Measurements from ENCODE around the gene OR5AL1.

The OR5AL1 gene

GRCh38 chr11:56404393-56404792 is 8.1 kb upstream of the OR5AL1 start:
- TF ChIP-seq, protein P1, sequence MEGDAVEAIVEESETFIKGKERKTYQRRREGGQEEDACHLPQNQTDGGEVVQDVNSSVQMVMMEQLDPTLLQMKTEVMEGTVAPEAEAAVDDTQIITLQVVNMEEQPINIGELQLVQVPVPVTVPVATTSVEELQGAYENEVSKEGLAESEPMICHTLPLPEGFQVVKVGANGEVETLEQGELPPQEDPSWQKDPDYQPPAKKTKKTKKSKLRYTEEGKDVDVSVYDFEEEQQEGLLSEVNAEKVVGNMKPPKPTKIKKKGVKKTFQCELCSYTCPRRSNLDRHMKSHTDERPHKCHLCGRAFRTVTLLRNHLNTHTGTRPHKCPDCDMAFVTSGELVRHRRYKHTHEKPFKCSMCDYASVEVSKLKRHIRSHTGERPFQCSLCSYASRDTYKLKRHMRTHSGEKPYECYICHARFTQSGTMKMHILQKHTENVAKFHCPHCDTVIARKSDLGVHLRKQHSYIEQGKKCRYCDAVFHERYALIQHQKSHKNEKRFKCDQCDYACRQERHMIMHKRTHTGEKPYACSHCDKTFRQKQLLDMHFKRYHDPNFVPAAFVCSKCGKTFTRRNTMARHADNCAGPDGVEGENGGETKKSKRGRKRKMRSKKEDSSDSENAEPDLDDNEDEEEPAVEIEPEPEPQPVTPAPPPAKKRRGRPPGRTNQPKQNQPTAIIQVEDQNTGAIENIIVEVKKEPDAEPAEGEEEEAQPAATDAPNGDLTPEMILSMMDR (IDR thresholded peaks at IDR 0.05), result no peak
- DNase-seq, result no peak
- H3K4me1 Mint-ChIP-seq, result no peaks in the 10 kb centered on the region
- H3K9me3 Mint-ChIP-seq, result peaks cover 10% of the 10 kb centered on the region
- no peak overlapping the region for H3K4me3 Mint-ChIP-seq
- H3K27ac Mint-ChIP-seq, result no peak overlapping the region
- H3K36me3 Mint-ChIP-seq (ENCODE audit: low read depth), result no peaks in the 10 kb centered on the region
- no peaks in the 10 kb centered on the region for H3K27me3 Mint-ChIP-seq (ENCODE audit: low read depth, poor library complexity)

GRCh38 chr11:56410801-56411200 is 1.7 kb upstream of the OR5AL1 start:
- Mint-ChIP-seq H3K4me1 (no peaks in the 10 kb centered on the region), H3K4me3 (no peak overlapping the region), H3K9me3 (no peaks in the 10 kb centered on the region), H3K27me3 (ENCODE audit: low read depth, poor library complexity) (no peaks in the 10 kb centered on the region), H3K27ac (no peak overlapping the region), H3K36me3 (ENCODE audit: low read depth) (no peaks in the 10 kb centered on the region)
- DNase-seq, result no peak
- TF ChIP-seq, protein P1 (IDR thresholded peaks at IDR 0.05), result no peak

GRCh38 chr11:56453521-56453920 is 41.0 kb downstream of the OR5AL1 start:
- no peak overlapping the region for H3K27ac Mint-ChIP-seq
- no peaks in the 10 kb centered on the region for H3K36me3 Mint-ChIP-seq (ENCODE audit: low read depth)
- no peaks in the 10 kb centered on the region for H3K9me3 Mint-ChIP-seq
- DNase-seq, result no peak
- no peaks in the 10 kb centered on the region for H3K4me1 Mint-ChIP-seq
- H3K27me3 Mint-ChIP-seq (ENCODE audit: low read depth, poor library complexity), result no peaks in the 10 kb centered on the region
- TF ChIP-seq, protein P1 (IDR thresholded peaks at IDR 0.05), result no peak
- no peak overlapping the region for H3K4me3 Mint-ChIP-seq

GRCh38 chr11:56457076-56457475 is 44.6 kb downstream of the OR5AL1 start:
- no peak overlapping the region for H3K27ac Mint-ChIP-seq
- H3K36me3 Mint-ChIP-seq (ENCODE audit: low read depth), result no peaks in the 10 kb centered on the region
- H3K4me1 Mint-ChIP-seq, result no peaks in the 10 kb centered on the region
- no peak overlapping the region for H3K4me3 Mint-ChIP-seq
- H3K27me3 Mint-ChIP-seq (ENCODE audit: low read depth, poor library complexity), result no peaks in the 10 kb centered on the region
- no peak for DNase-seq
- no peaks in the 10 kb centered on the region for H3K9me3 Mint-ChIP-seq
- TF ChIP-seq, protein P1 (IDR thresholded peaks at IDR 0.05), result no peak
